GM12878 (cell line): ENCODE results near the gene NT5E. TPM values are rescaled to one million over a fixed set of nuclear protein-coding genes. Genes with fewer than 3 reads are reported as not detected.

Source experiments
- ATAC-seq: fragments of 200-7000 bp; cut with Tn5 transposase; 3 replicates; pipeline ENCODE4 v1.9.1; 2020; ENCODE audit warnings: mild to moderate bottlenecking, moderate library complexity
- BruUV-seq: library from RNA; stranded (reverse); fragments of 400-500 nt; replicated peaks from 2 replicates; lab custom pipeline; 2021; lab: Mats Ljungman, UMichigan
- CTCF ChIA-PET: fragments of 300-600 bp; sonication (Branson Sonifier 250); formaldehyde crosslinking; extraction: SDS; loops from one replicate; lab custom pipeline; 2021; ENCODE audit warnings: inconsistent platforms; lab: Yijun Ruan, JAX
- POLR2A ChIA-PET: fragments of 350-600 bp; formaldehyde crosslinking; extraction: SDS; loops from one replicate; lab custom pipeline; 2021; ENCODE audit warnings: inconsistent platforms; lab: Charles Lee
- RAD21 ChIA-PET: fragments of 300-600 bp; sonication (Branson Sonifier 250); formaldehyde crosslinking; loops from one replicate; lab custom pipeline; 2023; ENCODE audit warnings: antibody characterized with exemption; ENCODE audit not compliant: unreplicated experiment; lab: Charles Lee
- SMC1A ChIA-PET: fragments of 300-600 bp; sonication (Branson Sonifier 250); formaldehyde crosslinking; loops from one replicate; lab custom pipeline; 2023; ENCODE audit not compliant: unreplicated experiment, uncharacterized antibody; lab: Charles Lee
- DNase-seq: peaks from one replicate; pipeline ENCODE4 v3.0.0-alpha.2; 2011; ENCODE audit warnings: low read depth, low spot score
- FAIRE-seq: peaks from 3 replicates; lab custom pipeline; 2011; peaks lifted over from hg19 to GRCh38; lab: Jason Lieb, UNC
- H2AFZ ChIP-seq: 2 replicates; pipeline ENCODE4 v1.6.0; 2011; ENCODE audit warnings: low read depth, low read length, control low read depth; ENCODE audit not compliant: control insufficient read depth
- H3K27ac ChIP-seq: 2 replicates; pipeline ENCODE4 v1.5.1; 2011; ENCODE audit warnings: control low read depth; ENCODE audit not compliant: control insufficient read depth, insufficient read depth
- H3K27me3 ChIP-seq, 2 experiments: replicated peaks in 1 of 2; 2 replicates each; pipeline versions ENCODE4 v1.6.0 to v1.6.1; 2011; ENCODE audit warnings: low read length in 1 of 2; ENCODE audit not compliant: control insufficient read depth in 2 of 2, insufficient read depth in 2 of 2
- H3K36me3 ChIP-seq, 2 experiments: 2 replicates each; pipeline ENCODE4 v1.5.1; 2011; ENCODE audit warnings: low read length in 1 of 2; ENCODE audit not compliant: control insufficient read depth in 2 of 2, insufficient read depth in 2 of 2
- H3K4me1 ChIP-seq: 2 replicates; pipeline ENCODE4 v1.6.1; 2011; ENCODE audit warnings: mild to moderate bottlenecking, low read length, moderate library complexity, mixed read lengths; ENCODE audit not compliant: control insufficient read depth, insufficient read depth
- H3K4me2 ChIP-seq: 2 replicates; pipeline ENCODE4 v1.6.0; 2011; ENCODE audit warnings: control low read depth; ENCODE audit not compliant: control insufficient read depth, insufficient read depth
- H3K4me3 ChIP-seq: fragments of 200-600 bp; sonication (generic); 2 replicates; pipeline ENCODE4 v1.5.1; 2016
- H3K79me2 ChIP-seq: 2 replicates; pipeline ENCODE4 v1.6.0; 2011; ENCODE audit warnings: low read length; ENCODE audit not compliant: control insufficient read depth, insufficient read depth
- H3K9ac ChIP-seq: 2 replicates; pipeline ENCODE4 v1.8.0; 2011; ENCODE audit warnings: low read length, control low read depth, mixed read lengths; ENCODE audit not compliant: control insufficient read depth, insufficient read depth
- H3K9me3 ChIP-seq: replicated peaks from 3 replicates; pipeline ENCODE4 v1.5.1; 2011; ENCODE audit warnings: mild to moderate bottlenecking, low read length; ENCODE audit not compliant: control insufficient read depth, insufficient read depth
- H4K20me1 ChIP-seq: 2 replicates; pipeline ENCODE4 v1.6.0; 2011; ENCODE audit not compliant: control insufficient read depth, insufficient read depth
- ASH2L ChIP-seq: fragments of 300-600, 200-600 bp; sonication (generic); IDR thresholded peaks from 2 replicates; pipeline ENCODE4 v1.6.1; 2017; ENCODE audit warnings: low read depth, mild to moderate bottlenecking, borderline replicate concordance
- BHLHE40 ChIP-seq, 2 experiments: fragments of 450-650 bp in 1 of 2; IDR thresholded peaks; 2 replicates each; pipeline ENCODE4 v1.6.1; 2011 to 2017; ENCODE audit warnings: low read depth in 2 of 2, borderline replicate concordance in 1 of 2, improper control_type of control experiment in 1 of 2, low read length in 1 of 2, mild to moderate bottlenecking in 1 of 2
- CBX5 ChIP-seq: sonication (generic); IDR thresholded peaks from 2 replicates; pipeline ENCODE4 v1.6.1; 2016; ENCODE audit warnings: low read depth, moderate library complexity, mild to moderate bottlenecking, inconsistent platforms
- EED ChIP-seq: sonication (generic); IDR thresholded peaks from 2 replicates; pipeline ENCODE4 v1.6.1; 2016; ENCODE audit warnings: antibody characterized with exemption, low read depth
- PAX5 ChIP-seq: IDR thresholded peaks from 2 replicates; pipeline ENCODE4 v1.6.1; 2011; ENCODE audit warnings: low read depth, low read length, borderline replicate concordance
- PAX8 ChIP-seq: fragments of 450-650 bp; IDR thresholded peaks from 2 replicates; pipeline ENCODE4 v1.6.1; 2017; ENCODE audit warnings: mild to moderate bottlenecking, moderate library complexity
- POLR2AphosphoS5 ChIP-seq: IDR thresholded peaks from 2 replicates; pipeline ENCODE4 v1.6.1; 2011; ENCODE audit warnings: mild to moderate bottlenecking, low read length, inconsistent platforms
- RAD51 ChIP-seq: fragments of 450-650 bp; IDR thresholded peaks from 2 replicates; pipeline ENCODE4 v1.6.1; 2016; ENCODE audit warnings: moderate library complexity, mild to moderate bottlenecking, inconsistent platforms
- RBBP5 ChIP-seq: fragments of 200-600 bp; sonication (generic); conservative IDR thresholded peaks from 2 replicates; pipeline ENCODE4 v1.6.1; 2016
- SP1 ChIP-seq: IDR thresholded peaks from one replicate; pipeline ENCODE4 v1.6.1; 2011; ENCODE audit warnings: low read depth, low read length
- SRF ChIP-seq, 2 experiments: IDR thresholded peaks; 2 replicates each; pipeline ENCODE4 v1.6.1; 2011; ENCODE audit warnings: low read depth in 2 of 2, low read length in 2 of 2, mild to moderate bottlenecking in 1 of 2, moderate library complexity in 1 of 2
- TCF7 ChIP-seq: IDR thresholded peaks from 2 replicates; pipeline ENCODE4 v1.6.1; 2014; ENCODE audit warnings: antibody characterized with exemption, borderline replicate concordance
- ZZZ3 ChIP-seq: IDR thresholded peaks from 2 replicates; pipeline ENCODE4 v1.6.1; 2011; ENCODE audit warnings: low read depth; ENCODE audit not compliant: control insufficient read depth, insufficient read length
- WGBS: methylation state at CpG from one replicate; pipeline ENCODE4 v1.1.6; 2016; ENCODE audit warnings: low lambda C conversion rate; ENCODE audit not compliant: insufficient replicate concordance, insufficient coverage; ENCODE audit errors: missing lambda C conversion rate; 5-methylcytosine and 5-hydroxymethylcytosine counted together
- in situ Hi-C: fragments of 300-500 bp; cut with MboI; formaldehyde crosslinking; loops from 9 replicates; pipeline ENCODE4 v1.14.3; 2018; ENCODE audit warnings: mixed read lengths
- intact Hi-C: fragments of 100-400 bp; cut with micrococcal nuclease; formaldehyde crosslinking; loops from one replicate; pipeline ENCODE4 v1.14.2; 2022; ENCODE audit not compliant: unreplicated experiment
- polyA plus RNA-seq, 11 experiments: library from polyadenylated mRNA; depleted of rRNA in 4 of 11; unstranded in 6 of 11; stranded (reverse) in 5 of 11; fragments of >200 nt; fragmentation: Nextera tagmentation in 4 of 11; fragmentation: Illumina TruSeq in 1 of 11; extraction: Ambion mirVana in 4 of 11; extraction: Trizol in 1 of 11; gene quantifications; 1 replicate in 1 of 11; 2 replicates in 10 of 11; pipeline versions ENCODE4 v1.2.1 to v1.2.3, GENCODE V29; 2011 to 2016; ENCODE audit warnings: inconsistent platforms in 2 of 11, missing spikeins in 2 of 11, low read depth in 1 of 11
- total RNA-seq, 4 experiments: library from RNA; depleted of rRNA in 3 of 4; stranded (reverse); fragments of >200 nt in 3 of 4; fragmentation: Illumina TruSeq in 1 of 4; extraction: Trizol in 1 of 4; gene quantifications; 2 replicates each; pipeline versions ENCODE4 v1.2.1 to v1.2.3, GENCODE V29; 2013 to 2021
- TF ChIP-seq, protein P1 (sequence below): IDR thresholded peaks from 2 replicates; pipeline ENCODE4 v1.6.1; 2011; ENCODE audit warnings: borderline replicate concordance, low read depth, mild to moderate bottlenecking, moderate library complexity, mixed read lengths, low read length; ENCODE audit not compliant: insufficient read depth; ENCODE audit errors: extremely low read length
- TF ChIP-seq, protein P2 (sequence below): fragments of 450-650 bp; IDR thresholded peaks from 2 replicates; pipeline ENCODE4 v1.6.1; 2017; ENCODE audit warnings: mild to moderate bottlenecking
- TF ChIP-seq, protein P3 (sequence below): IDR thresholded peaks from 2 replicates; pipeline ENCODE4 v1.6.1; 2012; ENCODE audit warnings: low read depth, low read length, improper control_type of control experiment
- TF ChIP-seq, protein P4 (sequence below): fragments of 150-350 bp; IDR thresholded peaks from 2 replicates; pipeline ENCODE4 v1.6.1; 2014; ENCODE audit warnings: mild to moderate bottlenecking, low read depth, low read length
- TF ChIP-seq, protein P5 (sequence below): fragments of 450-650 bp; IDR thresholded peaks from 2 replicates; pipeline ENCODE4 v1.6.1; 2017; ENCODE audit warnings: borderline replicate concordance

NT5E gene
- total and polyA plus RNA-seq, 10 of the 15 experiments (the other 5 are each of a cell fraction or from before 2014, with no cell fraction given) = 1.9 to 9.7 (median 7.3) TPM

DNA sequence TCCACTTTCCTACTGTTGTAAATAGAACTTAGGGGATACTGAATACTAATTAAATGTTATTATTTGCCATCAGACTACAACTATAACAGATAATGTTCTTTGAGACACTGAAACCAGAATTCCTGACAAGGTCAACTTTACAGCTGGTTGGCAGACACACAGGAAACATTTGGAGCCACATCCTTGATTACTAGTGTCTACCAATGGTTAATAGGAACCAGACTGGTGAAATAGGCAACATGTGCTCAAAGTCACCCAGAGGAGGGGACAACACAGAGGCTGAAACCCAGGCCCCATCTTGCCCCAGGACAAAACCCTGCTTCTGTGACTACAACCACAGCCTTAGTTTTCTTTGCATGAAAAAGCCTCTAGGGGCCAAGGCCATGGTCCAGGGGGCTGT, 47.8 kb upstream of the NT5E start (continued):
- TF ChIP-seq SRF (IDR thresholded peaks at IDR 0.05; ENCODE audit: low read depth in 2 of 2, low read length in 2 of 2) (no peak), SP1 (no peak), POLR2AphosphoS5 (no peak)
- TF ChIP-seq, protein P1, sequence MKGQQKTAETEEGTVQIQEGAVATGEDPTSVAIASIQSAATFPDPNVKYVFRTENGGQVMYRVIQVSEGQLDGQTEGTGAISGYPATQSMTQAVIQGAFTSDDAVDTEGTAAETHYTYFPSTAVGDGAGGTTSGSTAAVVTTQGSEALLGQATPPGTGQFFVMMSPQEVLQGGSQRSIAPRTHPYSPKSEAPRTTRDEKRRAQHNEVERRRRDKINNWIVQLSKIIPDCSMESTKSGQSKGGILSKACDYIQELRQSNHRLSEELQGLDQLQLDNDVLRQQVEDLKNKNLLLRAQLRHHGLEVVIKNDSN = no peak

DNA sequence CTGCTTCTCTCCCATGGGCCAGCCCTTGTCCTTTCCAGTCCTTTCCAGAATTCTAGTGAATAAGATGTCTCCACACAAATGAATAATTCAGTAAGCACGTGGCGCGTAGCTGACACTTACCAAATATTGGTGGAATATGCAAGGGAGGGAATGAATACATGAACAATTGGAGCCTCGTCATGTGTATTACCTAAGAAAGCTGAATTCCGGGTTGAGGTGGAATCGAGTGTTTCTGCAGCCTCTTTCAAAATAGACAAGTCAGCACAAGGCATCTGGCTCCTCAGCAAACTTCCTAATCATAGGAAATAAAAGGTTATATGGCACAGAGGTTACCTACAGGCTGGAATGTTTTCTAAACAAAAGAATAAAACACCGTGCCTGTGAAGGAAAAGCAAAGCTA, 47.0 kb upstream of the NT5E start:
- ATAC-seq (no peak), FAIRE-seq (no peak), DNase-seq (no peak)
- Histone ChIP-seq H3K4me1 (peaks cover 20% of the 10 kb centered on the region), H3K9me3 (no peaks in the 10 kb centered on the region), H3K4me2 (no peak overlapping the region), H3K27me3 (no peaks in the 10 kb centered on the region), H2AFZ (no peak overlapping the region), H3K9ac (no peak overlapping the region), H3K79me2 (no peaks in the 10 kb centered on the region), H4K20me1 (no peaks in the 10 kb centered on the region), H3K27ac (no peak overlapping the region), H3K36me3 (no peaks in the 10 kb centered on the region), H3K4me3 (no peak overlapping the region)
- intact Hi-C loops (no loop called here), in situ Hi-C loops (no loop called here)
- 85% methylated on average over 7 of the region's 7 CpGs for WGBS
- TF ChIP-seq TCF7 (no peak), ASH2L (no peak), RAD51 (no peak), EED (no peak), SRF (IDR thresholded peaks at IDR 0.05; ENCODE audit: low read depth in 2 of 2, low read length in 2 of 2) (no peak), PAX5 (no peak), ZZZ3 (no peak), BHLHE40 (IDR thresholded peaks at IDR 0.05; ENCODE audit: borderline replicate concordance in 1 of 2, low read depth in 2 of 2, low read length in 1 of 2) (no peak), CBX5 (no peak), RBBP5 (no peak), PAX8 (no peak)
- TF ChIP-seq, protein P2, sequence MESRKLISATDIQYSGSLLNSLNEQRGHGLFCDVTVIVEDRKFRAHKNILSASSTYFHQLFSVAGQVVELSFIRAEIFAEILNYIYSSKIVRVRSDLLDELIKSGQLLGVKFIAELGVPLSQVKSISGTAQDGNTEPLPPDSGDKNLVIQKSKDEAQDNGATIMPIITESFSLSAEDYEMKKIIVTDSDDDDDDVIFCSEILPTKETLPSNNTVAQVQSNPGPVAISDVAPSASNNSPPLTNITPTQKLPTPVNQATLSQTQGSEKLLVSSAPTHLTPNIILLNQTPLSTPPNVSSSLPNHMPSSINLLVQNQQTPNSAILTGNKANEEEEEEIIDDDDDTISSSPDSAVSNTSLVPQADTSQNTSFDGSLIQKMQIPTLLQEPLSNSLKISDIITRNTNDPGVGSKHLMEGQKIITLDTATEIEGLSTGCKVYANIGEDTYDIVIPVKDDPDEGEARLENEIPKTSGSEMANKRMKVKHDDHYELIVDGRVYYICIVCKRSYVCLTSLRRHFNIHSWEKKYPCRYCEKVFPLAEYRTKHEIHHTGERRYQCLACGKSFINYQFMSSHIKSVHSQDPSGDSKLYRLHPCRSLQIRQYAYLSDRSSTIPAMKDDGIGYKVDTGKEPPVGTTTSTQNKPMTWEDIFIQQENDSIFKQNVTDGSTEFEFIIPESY = no peak
- TF ChIP-seq, protein P3, sequence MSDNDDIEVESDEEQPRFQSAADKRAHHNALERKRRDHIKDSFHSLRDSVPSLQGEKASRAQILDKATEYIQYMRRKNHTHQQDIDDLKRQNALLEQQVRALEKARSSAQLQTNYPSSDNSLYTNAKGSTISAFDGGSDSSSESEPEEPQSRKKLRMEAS = no peak
- TF ChIP-seq, protein P4, sequence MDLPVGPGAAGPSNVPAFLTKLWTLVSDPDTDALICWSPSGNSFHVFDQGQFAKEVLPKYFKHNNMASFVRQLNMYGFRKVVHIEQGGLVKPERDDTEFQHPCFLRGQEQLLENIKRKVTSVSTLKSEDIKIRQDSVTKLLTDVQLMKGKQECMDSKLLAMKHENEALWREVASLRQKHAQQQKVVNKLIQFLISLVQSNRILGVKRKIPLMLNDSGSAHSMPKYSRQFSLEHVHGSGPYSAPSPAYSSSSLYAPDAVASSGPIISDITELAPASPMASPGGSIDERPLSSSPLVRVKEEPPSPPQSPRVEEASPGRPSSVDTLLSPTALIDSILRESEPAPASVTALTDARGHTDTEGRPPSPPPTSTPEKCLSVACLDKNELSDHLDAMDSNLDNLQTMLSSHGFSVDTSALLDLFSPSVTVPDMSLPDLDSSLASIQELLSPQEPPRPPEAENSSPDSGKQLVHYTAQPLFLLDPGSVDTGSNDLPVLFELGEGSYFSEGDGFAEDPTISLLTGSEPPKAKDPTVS = no peak
- TF ChIP-seq, protein P5, sequence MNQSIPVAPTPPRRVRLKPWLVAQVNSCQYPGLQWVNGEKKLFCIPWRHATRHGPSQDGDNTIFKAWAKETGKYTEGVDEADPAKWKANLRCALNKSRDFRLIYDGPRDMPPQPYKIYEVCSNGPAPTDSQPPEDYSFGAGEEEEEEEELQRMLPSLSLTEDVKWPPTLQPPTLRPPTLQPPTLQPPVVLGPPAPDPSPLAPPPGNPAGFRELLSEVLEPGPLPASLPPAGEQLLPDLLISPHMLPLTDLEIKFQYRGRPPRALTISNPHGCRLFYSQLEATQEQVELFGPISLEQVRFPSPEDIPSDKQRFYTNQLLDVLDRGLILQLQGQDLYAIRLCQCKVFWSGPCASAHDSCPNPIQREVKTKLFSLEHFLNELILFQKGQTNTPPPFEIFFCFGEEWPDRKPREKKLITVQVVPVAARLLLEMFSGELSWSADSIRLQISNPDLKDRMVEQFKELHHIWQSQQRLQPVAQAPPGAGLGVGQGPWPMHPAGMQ = no peak
- RAD21 ChIA-PET = interaction anchor here (2.7 to 6.0 kb wide), 3 partner anchors 18 to 79 kb away, joined by 20 to 48 read pairs (median 34); partner anchors contain the start of gene NT5E
- BruUV-seq = no TSS peak
- CTCF ChIA-PET = interaction anchor here (1.1 to 2.3 kb wide), 5 partner anchors 20 to 80 kb away, joined by 3 to 8 read pairs (median 3); no protein-coding TSS in a partner anchor
- POLR2A ChIA-PET = interaction anchor here (1.1 to 6.0 kb wide), 3 partner anchors 16 to 51 kb away, joined by 3 to 50 read pairs (median 7); partner anchors contain the start of gene NT5E
- SMC1A ChIA-PET = interaction anchor here (0.9 to 8.3 kb wide), 6 partner anchors 26 to 80 kb away, joined by 3 to 79 read pairs (median 3); partner anchors contain the start of gene NT5E
